22Rv1 (cell line): ENCODE data around the gene CHST8.

Experiments
- CTCF ChIP-seq: fragments of 450-650 bp; IDR thresholded peaks from 2 replicates; pipeline ENCODE4 v1.5.1; 2017; ENCODE audit warnings: mild to moderate bottlenecking
- ZFX ChIP-seq: fragments of 450-650 bp; IDR thresholded peaks from 2 replicates; pipeline ENCODE4 v1.6.1; 2017; ENCODE audit warnings: antibody characterized with exemption, borderline replicate concordance

DNA sequence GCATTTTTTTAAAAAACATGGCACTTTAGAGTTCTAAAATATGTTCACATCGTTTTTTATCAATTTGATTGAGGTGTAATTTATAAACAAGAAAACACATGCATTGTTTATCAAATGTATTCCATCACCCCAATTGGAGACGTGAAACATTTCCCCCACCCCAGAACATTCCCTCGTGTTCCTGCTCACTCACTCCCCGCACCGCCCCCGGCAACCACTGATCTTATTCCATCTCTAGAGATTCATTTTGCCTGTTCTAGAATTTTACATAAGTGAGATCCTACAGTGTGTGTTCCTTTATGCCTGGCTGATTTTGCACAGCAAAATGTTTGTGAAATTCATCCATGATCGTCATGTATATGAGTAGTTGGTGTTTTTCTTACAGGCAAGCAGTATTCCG, 124.4 kb downstream of the CHST8 start:
- no peak for TF ChIP-seq CTCF
- no peak for TF ChIP-seq ZFX
